ENCODE data around the gene ATP2B3. TPM values are rescaled to one million over a fixed set of nuclear protein-coding genes. Genes with fewer than 3 reads are reported as not detected.

Gene ATP2B3
- total RNA-seq, 1 experiment from 2014 or later = 0.35 TPM

DNA sequence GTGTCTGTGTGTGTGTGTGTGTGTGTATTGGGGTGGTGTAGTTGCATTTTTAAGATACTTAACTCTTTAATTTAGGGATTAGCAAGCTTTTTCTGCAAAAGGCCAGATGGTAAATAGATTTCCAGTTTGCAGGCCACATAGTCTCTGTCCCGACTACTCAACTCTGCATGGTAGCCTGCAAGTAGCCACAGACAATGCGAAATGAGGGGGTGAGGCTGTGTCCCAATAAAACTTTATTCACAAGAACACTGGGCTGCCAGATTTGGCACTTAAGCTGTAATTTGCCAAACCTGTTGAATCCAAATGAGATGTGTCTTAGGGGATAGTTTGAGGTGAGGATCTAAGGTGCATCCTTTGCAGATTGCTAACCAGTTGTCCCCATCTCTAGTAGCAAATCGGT lies 6.8 kb downstream of the ATP2B3 start:
- no peak overlapping the region for H2BK15ac ChIP-seq (ENCODE audit: low read depth, low read length)
- no peak overlapping the region for H3K9ac ChIP-seq (ENCODE audit: extremely low read depth, insufficient read length, low read length)
- no peak overlapping the region for H4K8ac ChIP-seq (replicated peaks; ENCODE audit: insufficient read length, low read depth, low read length)
- H3K27ac ChIP-seq (ENCODE audit: insufficient read length, low read depth, low read length) = no peak overlapping the region
- Mint-ChIP-seq H3K27me3 (ENCODE audit: low read depth) (peaks cover 34% of the 10 kb centered on the region), H3K9me3 (peaks cover 65% of the 10 kb centered on the region in 2 experiments), H3K36me3 (ENCODE audit: insufficient read depth in 1 of 3, low read depth in 3 of 3) (peaks cover 0 to 5% (median 2%) of the 10 kb centered on the region in 3 experiments; a peak in 4 of 7 replicates), H3K4me1 (no peaks in the 10 kb centered on the region), H3K27ac (no peak overlapping the region), H3K4me3 (no peak overlapping the region)
- H2AK5ac ChIP-seq (ENCODE audit: insufficient read length, low read length) = no peak overlapping the region
- H3K23me2 ChIP-seq (ENCODE audit: insufficient read length, low read depth, low read length, poor library complexity, severe bottlenecking) = no peaks in the 10 kb centered on the region
- TF ChIP-seq, protein P1, sequence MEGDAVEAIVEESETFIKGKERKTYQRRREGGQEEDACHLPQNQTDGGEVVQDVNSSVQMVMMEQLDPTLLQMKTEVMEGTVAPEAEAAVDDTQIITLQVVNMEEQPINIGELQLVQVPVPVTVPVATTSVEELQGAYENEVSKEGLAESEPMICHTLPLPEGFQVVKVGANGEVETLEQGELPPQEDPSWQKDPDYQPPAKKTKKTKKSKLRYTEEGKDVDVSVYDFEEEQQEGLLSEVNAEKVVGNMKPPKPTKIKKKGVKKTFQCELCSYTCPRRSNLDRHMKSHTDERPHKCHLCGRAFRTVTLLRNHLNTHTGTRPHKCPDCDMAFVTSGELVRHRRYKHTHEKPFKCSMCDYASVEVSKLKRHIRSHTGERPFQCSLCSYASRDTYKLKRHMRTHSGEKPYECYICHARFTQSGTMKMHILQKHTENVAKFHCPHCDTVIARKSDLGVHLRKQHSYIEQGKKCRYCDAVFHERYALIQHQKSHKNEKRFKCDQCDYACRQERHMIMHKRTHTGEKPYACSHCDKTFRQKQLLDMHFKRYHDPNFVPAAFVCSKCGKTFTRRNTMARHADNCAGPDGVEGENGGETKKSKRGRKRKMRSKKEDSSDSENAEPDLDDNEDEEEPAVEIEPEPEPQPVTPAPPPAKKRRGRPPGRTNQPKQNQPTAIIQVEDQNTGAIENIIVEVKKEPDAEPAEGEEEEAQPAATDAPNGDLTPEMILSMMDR (conservative IDR thresholded peaks at IDR 0.05) = no peak
- H3K14ac ChIP-seq (ENCODE audit: insufficient read depth, low read length) = no peak overlapping the region
- H3K4me1 ChIP-seq (ENCODE audit: insufficient read depth, low read length) = no peaks in the 10 kb centered on the region
- peaks cover 60% of the 10 kb centered on the region for H3K9me3 ChIP-seq (ENCODE audit: control insufficient read depth, low read depth, low read length)
- DNase-seq = no peak
- no peak overlapping the region for H4K91ac ChIP-seq (ENCODE audit: insufficient read length, low read depth, low read length)
- WGBS (ENCODE audit: extremely low coverage, insufficient read length, low lambda C conversion rate) = no CpG with 5 or more reads among the region's 3 CpGs
- H2BK120ac ChIP-seq (ENCODE audit: low read depth, low read length, poor library complexity, severe bottlenecking) = no peak overlapping the region
- no peak overlapping the region for H3K23ac ChIP-seq (ENCODE audit: insufficient read length, low read depth, low read length)
- H3T11ph ChIP-seq (ENCODE audit: low read length) = no peak overlapping the region
- H3K4ac ChIP-seq (ENCODE audit: low read depth, low read length) = no peak overlapping the region
- no peak overlapping the region for H2AFZ ChIP-seq (ENCODE audit: low read length)
- no peaks in the 10 kb centered on the region for H3K79me2 ChIP-seq (ENCODE audit: insufficient read depth, low read length)
- H3K79me1 ChIP-seq (ENCODE audit: insufficient read depth, low read depth, low read length, poor library complexity, severe bottlenecking) = no peaks in the 10 kb centered on the region
- H2BK12ac ChIP-seq (ENCODE audit: insufficient read length, low read depth, low read length) = no peak overlapping the region
- no peak overlapping the region for H3K18ac ChIP-seq (ENCODE audit: insufficient read length, low read depth, low read length)
- H3K4me2 ChIP-seq (ENCODE audit: insufficient read depth, insufficient read length, low read length) = no peak overlapping the region
- H4K20me1 ChIP-seq (ENCODE audit: control insufficient read depth, insufficient read depth, insufficient read length) = no peaks in the 10 kb centered on the region
- H2BK5ac ChIP-seq (ENCODE audit: insufficient read length, low read length) = no peak overlapping the region
- H2BK20ac ChIP-seq (ENCODE audit: low read depth, low read length, poor library complexity, severe bottlenecking) = no peak overlapping the region
- H4K5ac ChIP-seq (ENCODE audit: insufficient read length, low read depth, low read length) = no peak overlapping the region
- H3K56ac ChIP-seq (ENCODE audit: insufficient read length, low read depth, low read length) = no peak overlapping the region
- no peaks in the 10 kb centered on the region for H3K27me3 ChIP-seq (ENCODE audit: insufficient read depth, low read length)

Data from H9 (cell line).